Natural killer cell (primary cell): ENCODE data around the gene APBA1. TPM values are rescaled to one million over a fixed set of nuclear protein-coding genes. Genes with fewer than 3 reads are reported as not detected.

Source experiments
- ATAC-seq, 3 donors: fragments of 150-1000 bp in 2 of 3; fragments of 200-7000 bp in 1 of 3; cut with Tn5 transposase; 1 replicate in 1 of 3; 2 replicates in 2 of 3; pipeline ENCODE4 v1.10.0; 2021; ENCODE audit warnings: mild to moderate bottlenecking in 2 of 3, moderate library complexity in 2 of 3
- DNase-seq, 2 donors: peaks; one replicate each; pipeline versions ENCODE4 v3.0.0 to v3.0.0-alpha.2; 2013 to 2021; ENCODE audit warnings: mixed read lengths in 1 of 2
- H3K27ac ChIP-seq: one replicate; pipeline ENCODE4 v1.5.1; 2013; ENCODE audit warnings: mild to moderate bottlenecking, low read length
- H3K27me3 ChIP-seq: one replicate; pipeline ENCODE4 v1.6.1; 2013; ENCODE audit warnings: low read length; ENCODE audit not compliant: control insufficient read depth, insufficient read depth
- H3K36me3 ChIP-seq: one replicate; pipeline ENCODE4 v1.6.1; 2013; ENCODE audit warnings: low read length; ENCODE audit not compliant: control insufficient read depth, insufficient read depth
- H3K4me1 ChIP-seq: one replicate; pipeline ENCODE4 v1.6.1; 2013; ENCODE audit warnings: low read length; ENCODE audit not compliant: control insufficient read depth, insufficient read depth
- H3K4me3 ChIP-seq: one replicate; pipeline ENCODE4 v1.5.1; 2013; ENCODE audit warnings: low read length
- H3K9me3 ChIP-seq: one replicate; pipeline ENCODE4 v1.6.1; 2013; ENCODE audit warnings: low read length; ENCODE audit not compliant: control insufficient read depth, insufficient read depth
- H3K27ac Mint-ChIP-seq, 2 donors: one replicate each; pipeline ENCODE4 v1.8.0; 2022; ENCODE audit warnings: mild to moderate bottlenecking in 2 of 2, mixed read lengths in 2 of 2, moderate library complexity in 1 of 2
- H3K27me3 Mint-ChIP-seq, 2 donors: one replicate each; pipeline ENCODE4 v1.8.0; 2022; ENCODE audit warnings: low read depth in 2 of 2, mixed read lengths in 2 of 2
- H3K36me3 Mint-ChIP-seq: one replicate; pipeline ENCODE4 v1.8.0; 2022; ENCODE audit warnings: mixed read lengths
- H3K4me1 Mint-ChIP-seq, 2 donors: one replicate each; pipeline ENCODE4 v1.8.0; 2022; ENCODE audit warnings: mixed read lengths in 2 of 2
- H3K4me3 Mint-ChIP-seq: one replicate; pipeline ENCODE4 v1.8.0; 2022; ENCODE audit warnings: mild to moderate bottlenecking, moderate library complexity, mixed read lengths
- H3K9me3 Mint-ChIP-seq, 2 donors: one replicate each; pipeline ENCODE4 v1.8.0; 2022; ENCODE audit warnings: mixed read lengths in 2 of 2
- CTCF ChIP-seq: fragments of 200-600 bp; IDR thresholded peaks from one replicate; pipeline ENCODE4 v1.8.0; 2022; ENCODE audit warnings: antibody characterized with exemption
- WGBS: methylation state at CpG from one replicate; pipeline ENCODE4 v1.1.7; 2013; ENCODE audit warnings: missing lambda C conversion rate; ENCODE audit not compliant: insufficient coverage; 5-methylcytosine and 5-hydroxymethylcytosine counted together
- intact Hi-C: fragments of 100-400 bp; cut with micrococcal nuclease; formaldehyde crosslinking; loops from one replicate; pipeline ENCODE4 v1.14.2; 2022
- total RNA-seq, 4 donors: library from RNA; stranded (reverse); fragments of 120-200 nt in 1 of 4; gene quantifications; one replicate each; pipeline versions ENCODE4 v1.2.3 to v1.2.4, GENCODE V29; 2013 to 2022

APBA1 gene
- total RNA-seq, 3 donors from 2014 or later (not counting 1 experiment from before 2014, with no cell fraction given) = 0.11 to 0.31 (median 0.13) TPM

- Histone ChIP-seq H3K4me1 (no peaks in the 10 kb centered on the region), H3K27ac (no peak overlapping the region), H3K9me3 (no peaks in the 10 kb centered on the region), H3K36me3 (no peaks in the 10 kb centered on the region), H3K4me3 (no peak overlapping the region), H3K27me3 (no peaks in the 10 kb centered on the region)
- TF ChIP-seq CTCF = no peak
- DNase-seq (no peak), ATAC-seq (no peak)
- H3K4me1 Mint-ChIP-seq = no peaks in the 10 kb centered on the region
- H3K4me3 Mint-ChIP-seq = no peak overlapping the region
- 89% methylated on average over 14 of the region's 15 CpGs for WGBS
- intact Hi-C loops = loop anchor here (10.0 kb wide), 3 partner anchors 53 to 1177 kb away; no protein-coding TSS in a partner anchor
- no peaks in the 10 kb centered on the region for H3K27me3 Mint-ChIP-seq
- H3K36me3 Mint-ChIP-seq = no peaks in the 10 kb centered on the region
- H3K27ac Mint-ChIP-seq = no peak overlapping the region
- no peaks in the 10 kb centered on the region for H3K9me3 Mint-ChIP-seq
Measured at GRCh38 chr9:69428017-69428785, 244.0 kb downstream of the APBA1 start.

- no peaks in the 10 kb centered on the region for H3K9me3 Mint-ChIP-seq
- H3K27me3 Mint-ChIP-seq = no peaks in the 10 kb centered on the region
- Histone ChIP-seq H3K27ac (no peak overlapping the region), H3K36me3 (no peaks in the 10 kb centered on the region), H3K4me1 (no peaks in the 10 kb centered on the region), H3K27me3 (no peaks in the 10 kb centered on the region), H3K9me3 (no peaks in the 10 kb centered on the region), H3K4me3 (no peak overlapping the region)
- H3K4me1 Mint-ChIP-seq = no peaks in the 10 kb centered on the region
- intact Hi-C loops = loop anchor here (10.0 kb wide), 3 partner anchors 52 to 1178 kb away; no protein-coding TSS in a partner anchor
- no peaks in the 10 kb centered on the region for H3K36me3 Mint-ChIP-seq
- no peak for TF ChIP-seq CTCF
- 63% methylated on average over 1 of the region's 4 CpGs for WGBS
- ATAC-seq (no peak), DNase-seq (no peak)
- H3K4me3 Mint-ChIP-seq = no peak overlapping the region
- no peak overlapping the region for H3K27ac Mint-ChIP-seq
Measured at GRCh38 chr9:69427286-69427685, 244.9 kb downstream of the APBA1 start.

- Histone ChIP-seq H3K27me3 (no peaks in the 10 kb centered on the region), H3K36me3 (no peaks in the 10 kb centered on the region), H3K9me3 (no peaks in the 10 kb centered on the region), H3K4me3 (no peak overlapping the region), H3K4me1 (no peaks in the 10 kb centered on the region), H3K27ac (no peak overlapping the region)
- intact Hi-C loops = loop anchor here (10.0 kb wide), 3 partner anchors 50 to 1180 kb away; no protein-coding TSS in a partner anchor
- WGBS = 90% methylated on average over 17 of the region's 17 CpGs
- no peaks in the 10 kb centered on the region for H3K4me1 Mint-ChIP-seq
- no peak for TF ChIP-seq CTCF
- no peaks in the 10 kb centered on the region for H3K36me3 Mint-ChIP-seq
- ATAC-seq (no peak), DNase-seq (no peak)
- no peak overlapping the region for H3K27ac Mint-ChIP-seq
- H3K4me3 Mint-ChIP-seq = no peak overlapping the region
- no peaks in the 10 kb centered on the region for H3K9me3 Mint-ChIP-seq
- H3K27me3 Mint-ChIP-seq = no peaks in the 10 kb centered on the region
Measured at GRCh38 chr9:69425136-69425801, 246.9 kb downstream of the APBA1 start.
